T-helper 2 cell (primary cell): ENCODE data around the gene SLC35F3.
A peak's percentile ranks its signal among the peaks of the same experiment; 100 is the strongest.

Experiments
- DNase-seq, 5 experiments: peaks; one replicate each; pipeline versions ENCODE4 v3.0.0 to v3.0.0-alpha.2; 2012 to 2022

The SLC35F3 gene

GRCh38 chr1:234265321-234265720 is 360.8 kb downstream of the SLC35F3 start:
- DNase-seq: no peak

GRCh38 chr1:234265861-234266260 is 361.4 kb downstream of the SLC35F3 start:
- DNase-seq: no peak

- DNase-seq: peak in 1 of 5 experiments; percentile 68
Observed at GRCh38 chr1:234270093-234270492, 365.6 kb downstream of the SLC35F3 start.

GRCh38 chr1:234270581-234271242 is 366.2 kb downstream of the SLC35F3 start:
- peak in 1 of 5 experiments; percentile 11 for DNase-seq

GRCh38 chr1:234271243-234271606 is 366.7 kb downstream of the SLC35F3 start:
- DNase-seq: peak in 1 of 5 experiments; percentile 86

- DNase-seq: no peak
Observed at GRCh38 chr1:234272656-234273312, 368.3 kb downstream of the SLC35F3 start.

- no peak for DNase-seq
Observed at GRCh38 chr1:234273981-234274380, 369.5 kb downstream of the SLC35F3 start.

- DNase-seq: no peak
Observed at GRCh38 chr1:234276151-234276788, 371.8 kb downstream of the SLC35F3 start.

- DNase-seq: no peak
Observed at GRCh38 chr1:234277161-234277868, 372.8 kb downstream of the SLC35F3 start.

- DNase-seq: no peak
Observed at GRCh38 chr1:234279021-234279420, 374.5 kb downstream of the SLC35F3 start.

- DNase-seq: no peak
Observed at GRCh38 chr1:234280500-234280899, 376.0 kb downstream of the SLC35F3 start.

GRCh38 chr1:234281826-234282489 is 377.5 kb downstream of the SLC35F3 start:
- no peak for DNase-seq

- DNase-seq: no peak
Observed at GRCh38 chr1:234286206-234286605, 381.7 kb downstream of the SLC35F3 start.

GRCh38 chr1:234288946-234289345 is 384.5 kb downstream of the SLC35F3 start:
- no peak for DNase-seq

GRCh38 chr1:234289538-234290305 is 385.2 kb downstream of the SLC35F3 start:
- DNase-seq: no peak

GRCh38 chr1:234292011-234292410 is 387.5 kb downstream of the SLC35F3 start:
- DNase-seq: no peak

- DNase-seq: no peak
Observed at GRCh38 chr1:234292548-234292947, 388.1 kb downstream of the SLC35F3 start.

GRCh38 chr1:234294109-234294817 is 389.8 kb downstream of the SLC35F3 start:
- DNase-seq: no peak

- DNase-seq: no peak
Observed at GRCh38 chr1:234295068-234295467, 390.6 kb downstream of the SLC35F3 start.

- no peak for DNase-seq
Observed at GRCh38 chr1:234295626-234296025, 391.1 kb downstream of the SLC35F3 start.

- DNase-seq: no peak
Observed at GRCh38 chr1:234296496-234296895, 392.0 kb downstream of the SLC35F3 start.
